Medulla oblongata (tissue), 1 donor: Measurements from ENCODE around the gene SHH.
A peak's percentile ranks its signal among the peaks of the same experiment; 100 is the strongest.

Experiments used
- DNase-seq: peaks from one replicate; pipeline ENCODE4 v3.0.0-alpha.2; 2015; ENCODE audit errors: extremely low spot score

Gene SHH

DNA sequence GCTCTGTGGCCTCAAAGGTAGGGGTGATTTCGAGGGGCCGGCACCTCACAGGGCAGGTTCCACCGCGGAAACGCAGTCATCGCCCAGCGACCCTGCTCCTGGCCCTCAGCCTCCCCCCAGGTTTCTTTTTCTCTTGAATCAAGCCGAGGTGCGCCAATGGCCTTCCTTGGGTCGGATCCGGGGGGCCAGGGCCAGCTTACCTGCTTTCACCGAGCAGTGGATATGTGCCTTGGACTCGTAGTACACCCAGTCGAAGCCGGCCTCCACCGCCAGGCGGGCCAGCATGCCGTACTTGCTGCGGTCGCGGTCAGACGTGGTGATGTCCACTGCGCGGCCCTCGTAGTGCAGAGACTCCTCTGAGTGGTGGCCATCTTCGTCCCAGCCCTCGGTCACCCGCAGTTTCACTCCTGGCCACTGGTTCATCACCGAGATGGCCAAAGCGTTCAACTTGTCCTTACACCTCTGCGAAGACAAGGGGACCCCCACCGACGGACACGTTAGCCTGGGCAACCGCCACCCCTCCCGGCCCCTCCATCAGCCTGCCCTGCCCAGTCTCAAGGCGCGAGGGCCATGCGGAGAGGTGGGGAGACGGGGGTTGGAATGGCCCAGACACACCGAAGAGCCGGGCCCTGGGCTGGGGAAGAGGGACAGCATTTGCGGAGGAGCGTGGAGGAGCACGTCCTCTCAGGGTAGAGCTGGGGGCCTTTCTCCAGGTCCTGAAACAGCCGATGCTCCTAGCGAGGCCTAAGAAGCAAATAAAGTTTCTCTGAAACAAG is 6.0 kb downstream of the SHH start:
- no peak for DNase-seq

DNA sequence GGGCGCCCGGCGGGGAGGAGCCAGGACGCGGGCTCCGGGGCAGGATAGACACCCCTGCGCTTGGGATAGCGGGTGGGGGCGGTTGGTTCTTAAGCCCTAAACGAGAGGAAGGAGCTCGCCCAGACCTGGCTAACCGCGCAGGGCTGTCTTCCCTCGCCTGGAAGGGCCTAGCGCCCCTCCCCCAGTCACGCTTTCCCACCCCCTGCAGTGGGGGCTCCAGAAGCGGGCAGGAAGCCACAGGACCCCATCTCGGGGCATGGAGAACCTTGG is 6.5 kb downstream of the SHH start:
- DNase-seq, result no peak

- peak; percentile 27 for DNase-seq
These were observed 7.1 kb downstream of the SHH start for GRCh38 chr7:155804897-155805825.

DNA sequence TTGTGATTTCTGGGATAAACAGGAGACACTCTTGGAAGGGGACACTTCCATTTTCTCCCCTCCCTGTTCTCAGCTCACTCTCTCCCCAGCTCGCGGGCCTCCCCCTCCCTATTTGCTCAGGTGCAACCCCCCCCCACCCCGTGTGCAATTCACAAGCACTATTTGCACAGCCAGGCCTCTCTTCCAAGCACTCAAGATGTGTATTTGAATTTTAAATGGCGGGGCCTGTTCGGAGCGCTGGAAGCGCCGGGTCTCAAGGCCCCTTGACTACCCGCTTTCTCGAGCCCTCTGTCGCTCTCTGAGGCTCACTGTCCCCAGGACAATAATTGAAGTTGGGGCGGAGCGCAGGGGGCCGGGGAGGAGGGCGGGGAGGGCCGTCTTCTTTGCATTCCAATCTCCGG is 7.8 kb downstream of the SHH start:
- DNase-seq, result no peak

- DNase-seq, result no peak
These were observed 8.6 kb downstream of the SHH start for GRCh38 chr7:155803418-155804376.

DNA sequence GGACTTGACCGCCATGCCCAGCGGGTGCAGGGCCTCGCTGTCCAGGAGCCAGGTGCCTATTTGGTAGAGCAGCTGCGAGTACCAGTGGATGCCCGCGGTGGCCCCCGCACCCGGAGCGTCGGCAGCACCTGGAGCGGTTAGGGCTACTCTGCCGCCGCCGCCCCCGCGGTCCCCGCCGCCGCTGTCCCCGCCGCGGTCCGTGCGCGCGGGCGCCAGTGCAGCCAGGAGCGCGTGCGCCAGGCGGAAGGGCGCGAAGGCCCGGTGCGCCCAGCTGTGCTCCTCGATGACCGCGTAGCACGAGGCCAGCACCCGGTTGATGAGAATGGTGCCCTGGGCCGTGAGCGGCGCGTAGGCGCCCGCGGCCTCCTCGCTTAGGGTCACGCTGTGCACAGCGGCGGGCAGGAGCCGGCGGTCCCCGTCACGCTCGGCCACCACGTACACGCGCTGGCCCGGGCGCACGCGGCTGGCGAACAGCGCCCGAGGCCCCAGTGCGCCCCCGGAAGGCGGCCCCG is 9.3 kb downstream of the SHH start:
- no peak for DNase-seq

DNA sequence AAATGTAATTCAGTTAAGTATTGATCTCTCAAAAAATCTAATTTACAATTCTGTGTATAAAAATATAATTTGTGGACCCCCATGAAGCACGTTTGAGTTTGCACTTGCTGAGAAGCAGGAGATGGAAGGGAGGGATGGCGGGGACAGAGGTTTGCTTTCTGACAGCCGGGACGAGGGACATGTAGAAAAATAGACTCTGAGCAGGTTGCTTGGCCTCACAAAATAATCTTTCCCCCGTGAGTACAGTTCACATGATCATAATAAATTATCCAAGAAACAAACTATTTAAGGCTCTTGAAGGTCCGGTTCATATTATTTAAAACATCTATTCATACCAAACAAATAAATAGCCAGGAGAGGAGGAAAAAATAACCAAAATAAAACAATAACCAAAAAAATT is 10.0 kb downstream of the SHH start:
- no peak for DNase-seq

- DNase-seq, result no peak
These were observed 11.5 kb downstream of the SHH start for GRCh38 chr7:155800741-155801267.

DNA sequence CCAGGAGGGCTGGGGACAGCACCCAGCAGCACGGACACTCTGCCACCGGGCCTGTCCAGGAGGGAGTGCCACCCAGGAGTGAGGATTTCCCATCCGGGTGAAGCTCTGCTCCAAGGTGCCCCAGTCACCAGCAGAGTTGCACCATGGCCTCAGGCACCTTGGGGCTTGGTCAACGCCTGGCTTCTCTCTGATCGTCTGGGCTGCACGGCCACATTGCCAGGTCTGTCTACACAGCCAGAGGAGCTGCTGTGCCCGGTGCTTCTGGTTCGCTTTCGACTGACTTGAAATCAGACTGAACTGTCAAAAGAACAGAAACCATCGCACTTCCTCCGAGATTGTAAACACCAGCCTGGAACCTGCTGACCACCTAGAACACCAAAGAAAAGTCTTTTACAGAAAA is 12.0 kb downstream of the SHH start:
- no peak for DNase-seq

GRCh38 chr7:155799514-155799913 is 12.7 kb downstream of the SHH start:
- DNase-seq, result no peak

GRCh38 chr7:155798673-155799439 is 13.4 kb downstream of the SHH start:
- no peak for DNase-seq

GRCh38 chr7:155797262-155798250 is 14.7 kb downstream of the SHH start:
- DNase-seq, result no peak

DNA sequence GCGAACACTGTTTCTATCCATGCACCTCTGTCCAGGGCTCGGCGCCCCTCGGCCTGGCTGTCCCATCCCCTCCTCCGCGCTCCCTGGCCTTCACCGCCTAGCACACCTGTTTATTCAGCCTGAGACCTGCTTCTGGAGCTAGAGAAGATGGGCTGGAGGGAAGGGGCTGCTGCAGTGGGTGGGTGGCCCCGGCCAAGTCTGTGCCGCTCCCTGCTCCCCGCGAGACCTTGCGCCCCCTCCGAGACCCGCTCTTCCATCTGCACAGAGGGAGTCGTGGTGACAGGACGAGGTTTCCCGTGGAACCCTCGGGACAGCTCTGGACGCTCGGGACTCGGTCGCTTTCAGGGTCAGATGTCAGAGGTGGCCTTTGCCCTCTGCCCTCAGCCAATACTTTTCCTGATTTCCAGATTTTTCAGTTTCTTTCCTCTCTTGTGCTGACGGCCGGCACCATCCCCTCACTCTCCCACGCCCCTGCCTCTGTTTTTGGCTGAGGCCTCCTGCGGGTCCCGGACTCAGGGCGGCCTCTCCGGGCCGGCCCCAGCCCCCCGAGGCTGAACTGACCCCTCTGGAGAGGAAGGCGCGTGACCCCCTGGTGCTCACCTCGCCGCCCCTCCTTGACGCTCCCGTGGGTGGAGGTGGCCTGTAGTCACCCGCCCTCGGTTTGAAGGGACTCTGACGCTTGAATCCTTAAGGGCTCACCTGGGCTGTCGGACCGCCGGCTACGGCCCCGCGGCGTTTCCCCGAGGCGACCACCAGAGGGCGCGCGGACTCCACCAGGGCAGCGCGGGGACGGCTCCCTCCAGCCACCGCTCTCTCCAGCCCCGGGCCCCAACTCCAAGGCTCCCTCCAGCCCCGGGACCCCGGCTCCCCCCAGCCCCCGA is 15.6 kb downstream of the SHH start:
- DNase-seq, result peak; percentile 20

GRCh38 chr7:155795951-155796350 is 16.3 kb downstream of the SHH start:
- DNase-seq, result no peak

GRCh38 chr7:155795401-155795800 is 16.9 kb downstream of the SHH start:
- DNase-seq, result no peak

DNA sequence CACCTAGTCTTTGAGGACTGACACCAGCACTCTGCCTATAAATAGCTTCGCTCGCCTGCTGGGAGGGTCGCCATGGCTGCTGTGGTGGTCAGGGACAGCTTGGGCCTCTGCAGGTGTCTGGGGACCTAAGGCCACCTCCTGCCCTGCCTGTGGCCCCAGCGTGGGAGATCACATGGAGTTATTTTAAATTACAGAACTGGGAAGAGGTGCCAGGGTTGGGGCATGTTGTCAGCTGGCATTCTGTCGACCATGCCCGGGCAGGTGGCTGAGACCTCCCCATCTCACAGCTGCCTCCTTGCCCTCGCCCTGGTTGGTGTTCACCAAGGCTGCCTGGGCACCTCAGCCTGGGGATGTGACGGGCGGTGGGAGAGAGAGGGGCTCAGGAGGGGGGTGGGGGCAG is 18.1 kb downstream of the SHH start:
- DNase-seq, result no peak

DNA sequence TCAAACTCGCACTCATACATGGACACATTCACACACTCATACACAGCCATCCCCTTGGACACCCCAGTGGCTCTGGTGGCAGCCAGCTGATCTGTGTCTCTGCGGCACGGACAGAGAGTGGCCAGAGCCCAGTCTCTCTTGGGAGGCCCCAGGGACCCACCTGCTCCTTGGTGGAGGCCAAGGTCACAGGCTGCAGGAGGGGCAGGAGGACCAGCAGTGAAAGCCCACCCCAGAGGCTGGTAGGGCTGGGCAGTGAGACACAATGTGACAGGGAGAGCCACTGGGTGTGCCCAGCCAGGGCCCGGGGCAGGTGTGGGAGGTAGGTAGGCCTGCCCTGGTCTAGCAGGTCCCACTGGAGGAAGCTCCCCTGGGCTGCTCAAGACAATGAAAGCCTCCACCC is 18.5 kb downstream of the SHH start:
- DNase-seq, result no peak

- DNase-seq, result no peak
These were observed 19.2 kb downstream of the SHH start for GRCh38 chr7:155792999-155793560.
